Skin epidermis (tissue), 12 donors: ENCODE measurements around the gene SYNGR1.
"Not testable (repeated sequence)": the region's sequence is repeated elsewhere in the genome, so short reads cannot be mapped to it uniquely, and the experiment has no call there.

Source experiments
- H3K27ac ChIP-seq, 21 experiments: fragments of 200-600 bp; sonication (generic) in 11 of 21; one replicate each; pipeline ENCODE4 v1.5.0; 2020; ENCODE audit warnings: mild to moderate bottlenecking in 3 of 21, inconsistent platforms in 2 of 21, moderate library complexity in 2 of 21
- H3K4me3 ChIP-seq, 7 experiments: fragments of 200-600 bp; sonication (generic) in 2 of 7; one replicate each; pipeline ENCODE4 v1.5.0; 2020; ENCODE audit warnings: inconsistent platforms in 2 of 7, mild to moderate bottlenecking in 2 of 7, moderate library complexity in 1 of 7

SYNGR1 gene

GRCh38 chr22:39348909-39349505, 784 bp upstream of the SYNGR1 start:
- Histone ChIP-seq H3K4me3 (peak overlapping the region; percentile 26 to 85 (median 51)), H3K27ac (peak overlapping the region in 17 of 21 experiments; percentile 9 to 82 (median 70))

DNA sequence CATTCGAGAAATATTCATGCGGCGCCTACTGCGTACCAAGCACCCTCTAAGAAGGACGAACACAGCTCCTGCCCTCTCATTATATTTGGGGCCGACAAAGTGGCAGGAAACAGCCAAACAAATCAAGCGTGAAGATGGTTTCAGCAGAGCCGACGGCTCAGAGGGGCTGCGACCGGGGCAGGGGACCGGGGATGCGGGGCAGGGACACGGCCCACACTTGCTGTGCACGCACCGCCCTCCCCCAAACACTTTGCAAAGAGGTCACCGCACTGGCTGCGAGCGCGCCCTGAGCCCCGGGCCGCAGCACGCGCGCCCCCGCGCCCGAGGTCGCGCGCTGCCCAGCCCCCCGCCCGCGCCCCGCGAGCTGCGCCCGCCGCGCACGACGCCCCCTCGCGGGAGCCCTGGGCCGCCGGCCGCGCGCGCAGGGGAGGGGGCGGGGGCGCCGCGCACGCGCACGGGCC, 255 bp upstream of the SYNGR1 start:
- Histone ChIP-seq H3K4me3 (peak overlapping the region; percentile 34 to 85 (median 54)), H3K27ac (peak overlapping the region in 17 of 21 experiments; percentile 9 to 91 (median 77))

DNA sequence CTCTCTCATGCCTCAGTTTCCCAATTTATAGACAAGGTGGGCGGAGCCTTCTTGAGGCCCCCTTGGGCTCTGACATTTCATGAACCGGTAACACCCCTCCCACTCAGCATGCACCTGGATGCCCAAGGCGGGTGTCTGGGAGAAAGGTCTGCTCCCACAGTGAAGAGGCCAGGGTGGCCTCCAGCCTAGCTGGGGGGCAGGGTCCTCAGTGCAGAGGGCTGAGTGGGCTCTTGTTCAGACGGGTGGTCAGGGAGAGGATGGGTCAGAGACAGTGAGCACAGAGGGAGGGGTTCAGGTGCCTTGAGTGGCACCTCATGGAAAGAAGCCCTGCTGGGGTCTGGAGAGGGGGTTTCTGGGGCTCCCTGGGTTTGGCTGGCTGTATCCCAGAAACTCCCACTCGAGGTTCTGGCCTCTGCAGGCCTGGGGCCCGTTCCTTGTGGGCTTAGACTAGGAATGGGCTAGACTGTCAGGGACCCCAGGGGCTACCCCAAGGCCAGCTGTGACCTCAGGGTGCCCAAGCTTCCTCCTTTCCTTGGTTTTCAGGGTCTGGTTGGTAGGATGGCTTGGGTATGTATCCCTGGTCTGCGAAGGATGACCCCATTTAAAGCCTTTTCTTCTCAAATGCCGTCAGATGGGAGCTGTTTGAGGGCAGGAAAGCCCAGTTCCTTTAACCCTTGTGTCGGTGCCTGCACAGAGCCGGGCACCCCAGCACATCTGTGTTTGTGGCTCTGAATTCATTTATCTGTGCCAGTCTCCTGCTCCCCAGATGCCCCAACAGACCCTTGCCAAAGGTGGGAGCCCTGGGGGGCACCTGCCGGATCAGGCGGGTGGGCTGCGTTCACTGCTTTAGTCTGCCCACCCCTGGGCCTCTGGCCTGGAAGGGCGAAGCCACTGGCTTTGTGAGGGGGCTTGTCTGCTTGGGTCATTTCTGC, 1.2 kb downstream of the SYNGR1 start:
- Histone ChIP-seq H3K27ac (peak overlapping the region in 18 of 21 experiments; percentile 27 to 91 (median 82)), H3K4me3 (peak overlapping the region; percentile 34 to 85 (median 54))

DNA sequence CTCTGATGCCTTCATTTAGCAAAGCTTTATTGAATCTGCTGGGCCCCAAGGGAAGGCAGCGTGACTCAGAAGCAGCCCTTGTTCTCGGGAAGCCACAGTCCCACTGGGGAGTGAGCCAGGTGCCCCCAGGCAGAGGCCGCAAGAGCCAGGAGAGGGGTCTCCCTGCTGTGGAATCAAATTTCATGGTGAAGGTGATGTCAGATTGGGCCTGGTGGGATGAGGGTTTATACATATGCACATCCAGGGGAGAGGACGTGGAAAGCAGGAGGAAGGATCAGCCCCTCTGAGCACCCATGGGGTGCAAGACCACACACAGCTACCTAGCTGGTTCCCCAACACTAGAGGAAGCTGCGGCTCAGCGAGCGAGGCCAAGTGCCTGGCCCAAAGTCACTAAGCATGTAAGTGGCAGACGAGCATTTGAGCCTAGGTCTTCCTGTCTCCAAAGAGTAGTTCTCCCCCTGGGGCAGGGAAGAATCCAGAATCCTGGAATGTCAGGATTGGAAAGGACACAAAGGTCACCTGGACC, 2.0 kb downstream of the SYNGR1 start:
- Histone ChIP-seq H3K27ac (peak overlapping the region in 16 of 21 experiments; percentile 12 to 91 (median 76)), H3K4me3 (no peak overlapping the region)

DNA sequence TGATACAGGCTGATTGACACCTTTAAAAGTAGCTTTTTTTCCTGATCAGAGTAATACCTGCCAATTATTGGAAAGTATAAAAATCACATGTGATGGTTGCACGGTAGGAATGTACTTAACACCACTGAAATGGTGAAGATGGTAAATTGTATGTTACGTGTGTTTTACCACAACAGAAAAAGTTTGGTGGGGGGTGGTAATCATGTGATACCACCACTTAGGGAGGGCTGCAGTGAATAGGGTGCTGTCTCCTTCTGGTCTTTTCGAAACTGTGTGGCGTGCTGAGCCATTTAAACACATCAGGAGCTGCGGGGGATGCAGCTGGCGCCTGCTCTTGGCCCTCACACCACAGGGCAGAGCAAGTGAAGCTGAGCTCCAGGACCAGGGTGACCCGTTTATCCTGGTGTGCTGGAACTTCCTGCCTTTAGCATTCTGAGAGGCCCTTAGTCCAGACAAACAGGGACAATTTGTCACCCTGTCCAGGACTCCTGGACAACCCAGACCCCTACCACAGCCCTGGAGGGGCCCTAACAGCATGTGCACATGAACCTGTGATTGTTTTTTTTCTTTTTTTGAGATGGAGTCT, 2.6 kb downstream of the SYNGR1 start:
- Histone ChIP-seq H3K4me3 (no peak overlapping the region), H3K27ac (peak overlapping the region in 12 of 21 experiments; percentile 12 to 91 (median 76))

- Histone ChIP-seq H3K4me3 (no peak overlapping the region), H3K27ac (peak overlapping the region in 10 of 21 experiments; percentile 6 to 88 (median 54))
Observed at GRCh38 chr22:39353346-39353745, 3.6 kb downstream of the SYNGR1 start.

DNA sequence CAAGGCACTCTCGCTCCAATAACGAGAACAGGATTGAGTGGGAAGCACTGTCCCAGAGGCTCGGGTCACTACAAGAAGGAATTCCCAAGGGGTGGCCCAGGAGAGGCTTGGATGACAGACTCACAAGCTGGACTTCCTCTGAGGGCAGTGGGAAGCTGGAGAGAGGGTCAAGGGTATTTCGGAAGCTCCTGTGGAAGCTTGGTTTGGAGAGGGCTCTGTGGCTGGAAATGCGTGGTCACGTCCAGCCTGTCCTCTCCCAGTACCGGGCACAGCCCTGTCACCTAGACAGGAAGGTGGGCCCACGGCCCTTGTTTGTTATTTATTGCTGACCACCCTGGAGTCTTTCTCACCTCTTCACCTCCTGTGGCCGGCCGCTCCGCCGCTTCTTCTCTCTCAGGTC, 5.3 kb downstream of the SYNGR1 start:
- no peak overlapping the region for H3K4me3 ChIP-seq
- peak overlapping the region in 5 of 21 experiments; percentile 2 to 47 (median 13) for H3K27ac ChIP-seq

GRCh38 chr22:39355805-39356204, 6.0 kb downstream of the SYNGR1 start:
- H3K4me3 ChIP-seq: not testable (repeated sequence)
- H3K27ac ChIP-seq: peak overlapping the region in 9 of 21 experiments; percentile 24 to 71 (median 50)

DNA sequence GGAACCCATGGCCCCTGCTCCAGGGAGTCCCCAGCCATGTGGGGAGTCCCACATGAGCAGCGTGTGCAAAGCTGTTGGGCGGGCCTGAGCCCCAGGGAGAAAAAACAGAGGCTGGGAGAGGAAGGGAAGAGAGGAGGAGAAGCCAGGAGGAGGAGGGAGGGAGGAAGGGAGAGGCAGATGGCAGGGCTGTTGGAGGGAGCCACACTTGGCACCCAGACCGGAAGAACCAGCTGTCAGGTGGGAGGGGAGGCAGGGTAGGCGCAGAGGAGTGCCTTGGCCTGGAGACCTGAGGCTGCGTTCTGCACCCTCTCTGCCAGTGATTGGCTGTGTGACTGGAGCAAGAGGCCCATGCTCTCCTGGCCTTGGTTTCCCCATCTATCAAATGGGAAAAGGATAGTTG, 6.7 kb downstream of the SYNGR1 start:
- H3K27ac ChIP-seq: peak overlapping the region in 10 of 21 experiments; percentile 37 to 71 (median 48)
- no peak overlapping the region for H3K4me3 ChIP-seq

DNA sequence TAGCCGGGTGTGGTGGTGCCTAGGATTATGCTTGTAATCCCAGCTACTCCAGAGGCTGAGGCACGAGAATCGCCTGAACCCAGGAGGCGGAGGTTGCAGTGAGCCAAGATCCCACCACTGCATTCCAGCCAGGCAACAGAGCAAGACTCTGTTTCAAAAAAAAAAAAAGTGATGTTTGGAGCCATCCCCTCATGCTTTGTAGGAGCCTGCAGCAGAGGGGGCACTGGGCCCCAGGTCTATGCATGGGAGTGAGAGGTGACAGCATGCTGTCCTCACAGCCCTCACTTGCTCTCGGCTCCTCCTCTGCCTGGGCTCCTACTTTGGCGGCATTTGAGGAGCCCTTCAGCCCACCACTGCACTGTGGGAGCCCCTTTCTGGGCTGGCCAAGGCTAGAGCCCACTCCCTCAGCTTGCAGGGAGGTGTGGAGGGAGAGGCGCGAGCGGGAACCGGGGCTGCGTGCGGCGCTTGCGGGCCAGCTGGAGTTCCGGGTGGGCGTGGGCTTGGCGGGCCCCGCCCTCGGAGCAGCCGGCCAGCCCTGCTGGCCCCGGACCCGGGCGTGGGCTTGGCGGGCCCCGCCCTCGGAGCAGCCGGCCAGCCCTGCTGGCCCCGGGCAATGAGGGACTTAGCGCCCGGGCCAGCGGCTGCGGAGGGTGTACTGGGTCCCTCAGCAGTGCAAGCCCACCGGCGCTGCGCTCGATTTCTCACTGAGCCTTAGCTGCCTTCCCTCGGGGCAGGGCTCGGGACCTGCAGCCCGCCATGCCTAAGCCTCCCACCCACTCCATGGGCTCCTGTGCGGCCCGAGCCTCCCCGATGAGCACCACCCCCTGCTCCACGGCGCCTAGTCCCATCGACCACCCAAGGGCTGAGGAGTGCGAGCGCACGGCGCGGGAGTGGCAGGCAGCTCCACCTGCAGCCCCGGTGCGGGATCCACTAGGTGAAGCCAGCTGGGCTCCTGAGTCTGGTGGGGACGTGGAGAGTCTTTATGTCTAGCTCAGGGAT, 7.6 kb downstream of the SYNGR1 start:
- Histone ChIP-seq H3K27ac (peak overlapping the region in 6 of 21 experiments; percentile 10 to 62 (median 39)), H3K4me3 (peak overlapping the region in 1 of 7 experiments; percentile 24)

DNA sequence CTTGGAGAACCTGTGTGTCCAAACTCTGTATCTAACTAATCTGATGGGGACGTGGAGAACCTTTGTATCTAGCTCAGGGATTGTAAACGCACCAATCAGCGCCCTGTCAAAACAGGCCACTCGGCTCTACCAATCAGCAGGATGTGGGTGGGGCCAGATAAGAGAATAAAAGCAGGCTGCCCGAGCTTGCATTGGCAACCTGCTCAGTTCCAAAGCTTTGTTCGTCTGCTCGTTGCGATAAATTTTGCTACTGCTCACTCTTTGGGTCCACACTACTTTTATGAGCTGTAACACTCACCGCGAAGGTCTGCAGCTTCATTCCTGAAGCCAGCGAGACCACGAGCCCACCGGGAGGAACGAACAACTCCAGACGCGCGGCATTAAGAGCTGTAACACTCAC, 8.4 kb downstream of the SYNGR1 start:
- H3K27ac ChIP-seq, H3K4me3 ChIP-seq: not testable (repeated sequence)

- Histone ChIP-seq H3K4me3 (no peak overlapping the region), H3K27ac (peak overlapping the region in 9 of 21 experiments; percentile 50 to 83 (median 76))
Observed at GRCh38 chr22:39359659-39360195, 9.9 kb downstream of the SYNGR1 start.

DNA sequence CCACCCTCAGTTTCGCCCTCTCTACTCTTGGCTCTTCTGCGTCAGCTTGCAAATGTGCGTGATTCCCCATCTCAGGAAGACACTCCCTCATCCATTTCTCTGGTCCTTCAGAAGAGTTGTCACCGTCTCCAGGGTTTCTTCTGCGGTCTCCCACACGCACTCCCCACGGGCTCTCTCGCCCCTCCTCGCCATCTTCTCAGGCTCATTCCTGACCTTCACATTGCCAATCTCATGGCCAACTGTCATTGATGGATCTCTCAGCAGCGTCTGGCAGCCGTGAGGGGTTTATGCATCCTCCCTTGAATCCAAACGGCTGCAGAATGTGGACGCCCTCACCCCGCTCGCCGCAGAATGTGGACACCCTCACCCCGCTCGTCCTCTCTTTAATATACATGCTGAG, 10.5 kb downstream of the SYNGR1 start:
- H3K4me3 ChIP-seq: no peak overlapping the region

GRCh38 chr22:39360674-39361413, 11.1 kb downstream of the SYNGR1 start:
- no peak overlapping the region for H3K4me3 ChIP-seq
- peak overlapping the region in 19 of 21 experiments; percentile 36 to 83 (median 71) for H3K27ac ChIP-seq

More for the DNA sequence above, 10.5 kb downstream of the SYNGR1 start:
- peak overlapping the region in 18 of 21 experiments; percentile 44 to 83 (median 72) for H3K27ac ChIP-seq

- Histone ChIP-seq H3K4me3 (no peak overlapping the region), H3K27ac (peak overlapping the region in 10 of 21 experiments; percentile 52 to 83 (median 71))
Observed at GRCh38 chr22:39361496-39361895, 11.7 kb downstream of the SYNGR1 start.

- H3K4me3 ChIP-seq: no peak overlapping the region
- H3K27ac ChIP-seq: peak overlapping the region in 8 of 21 experiments; percentile 4 to 77 (median 65)
Observed at GRCh38 chr22:39362271-39362670, 12.5 kb downstream of the SYNGR1 start.

- Histone ChIP-seq H3K27ac (peak overlapping the region in 9 of 21 experiments; percentile 11 to 80 (median 68)), H3K4me3 (no peak overlapping the region)
Observed at GRCh38 chr22:39362932-39363331, 13.1 kb downstream of the SYNGR1 start.
